ENCODE measurements around the gene FHDC1.

FHDC1 gene

GRCh38 chr4:152903658-152904057 is 32.5 kb upstream of the FHDC1 start:
- no peak for TF ChIP-seq CTCF (IDR thresholded peaks at IDR 0.05)
- Histone ChIP-seq H3K9me3 (ENCODE audit: control insufficient read depth, low read length) (no peaks in the 10 kb centered on the region), H3K4me1 (no peaks in the 10 kb centered on the region), H3K4me3 (ENCODE audit: low read depth, low read length) (no peak overlapping the region), H3K9ac (no peak overlapping the region), H2AFZ (no peak overlapping the region), H3K27ac (no peak overlapping the region), H3K27me3 (ENCODE audit: control insufficient read depth, insufficient read depth, low read length) (no peaks in the 10 kb centered on the region), H3K79me2 (no peaks in the 10 kb centered on the region), H3K4me2 (ENCODE audit: low read length) (no peak overlapping the region), H3K36me3 (ENCODE audit: control insufficient read depth, insufficient read depth, low read length) (no peaks in the 10 kb centered on the region)

GRCh38 chr4:152909901-152910300 is 26.2 kb upstream of the FHDC1 start:
- Histone ChIP-seq H3K9me3 (ENCODE audit: control insufficient read depth, low read length) (no peaks in the 10 kb centered on the region), H3K4me1 (no peaks in the 10 kb centered on the region), H3K36me3 (ENCODE audit: control insufficient read depth, insufficient read depth, low read length) (no peaks in the 10 kb centered on the region), H3K79me2 (no peaks in the 10 kb centered on the region), H3K27ac (no peak overlapping the region), H3K4me3 (ENCODE audit: low read depth, low read length) (no peak overlapping the region), H3K4me2 (ENCODE audit: low read length) (no peak overlapping the region), H3K9ac (no peak overlapping the region), H2AFZ (no peak overlapping the region), H3K27me3 (ENCODE audit: control insufficient read depth, insufficient read depth, low read length) (no peaks in the 10 kb centered on the region)
- no peak for TF ChIP-seq CTCF (IDR thresholded peaks at IDR 0.05)

DNA sequence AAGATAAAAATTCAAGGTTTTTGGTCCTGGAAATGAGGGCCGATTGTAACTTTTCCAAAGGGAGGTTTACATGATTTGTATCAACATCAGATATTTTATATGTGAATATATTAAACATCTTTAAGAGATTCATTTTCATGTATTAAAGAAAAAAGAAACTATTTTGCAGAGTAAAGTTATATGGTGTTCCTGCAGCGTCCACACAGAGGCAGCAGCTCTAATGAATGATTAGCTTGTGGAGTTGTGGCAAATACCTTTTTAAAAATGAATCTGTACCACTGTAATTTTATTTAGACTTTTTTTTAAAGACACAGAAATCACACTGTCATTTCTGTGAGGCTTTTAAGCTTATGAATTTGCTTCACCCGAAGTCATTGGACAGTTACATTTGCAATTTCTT is 25.6 kb upstream of the FHDC1 start:
- TF ChIP-seq CTCF (IDR thresholded peaks at IDR 0.05): peak; percentile 27
- Histone ChIP-seq H3K9ac (no peak overlapping the region), H2AFZ (no peak overlapping the region), H3K36me3 (ENCODE audit: control insufficient read depth, insufficient read depth, low read length) (no peaks in the 10 kb centered on the region), H3K79me2 (no peaks in the 10 kb centered on the region), H3K9me3 (ENCODE audit: control insufficient read depth, low read length) (no peaks in the 10 kb centered on the region), H3K27ac (no peak overlapping the region), H3K4me1 (no peaks in the 10 kb centered on the region), H3K27me3 (ENCODE audit: control insufficient read depth, insufficient read depth, low read length) (no peaks in the 10 kb centered on the region), H3K4me2 (ENCODE audit: low read length) (no peak overlapping the region), H3K4me3 (ENCODE audit: low read depth, low read length) (no peak overlapping the region)

DNA sequence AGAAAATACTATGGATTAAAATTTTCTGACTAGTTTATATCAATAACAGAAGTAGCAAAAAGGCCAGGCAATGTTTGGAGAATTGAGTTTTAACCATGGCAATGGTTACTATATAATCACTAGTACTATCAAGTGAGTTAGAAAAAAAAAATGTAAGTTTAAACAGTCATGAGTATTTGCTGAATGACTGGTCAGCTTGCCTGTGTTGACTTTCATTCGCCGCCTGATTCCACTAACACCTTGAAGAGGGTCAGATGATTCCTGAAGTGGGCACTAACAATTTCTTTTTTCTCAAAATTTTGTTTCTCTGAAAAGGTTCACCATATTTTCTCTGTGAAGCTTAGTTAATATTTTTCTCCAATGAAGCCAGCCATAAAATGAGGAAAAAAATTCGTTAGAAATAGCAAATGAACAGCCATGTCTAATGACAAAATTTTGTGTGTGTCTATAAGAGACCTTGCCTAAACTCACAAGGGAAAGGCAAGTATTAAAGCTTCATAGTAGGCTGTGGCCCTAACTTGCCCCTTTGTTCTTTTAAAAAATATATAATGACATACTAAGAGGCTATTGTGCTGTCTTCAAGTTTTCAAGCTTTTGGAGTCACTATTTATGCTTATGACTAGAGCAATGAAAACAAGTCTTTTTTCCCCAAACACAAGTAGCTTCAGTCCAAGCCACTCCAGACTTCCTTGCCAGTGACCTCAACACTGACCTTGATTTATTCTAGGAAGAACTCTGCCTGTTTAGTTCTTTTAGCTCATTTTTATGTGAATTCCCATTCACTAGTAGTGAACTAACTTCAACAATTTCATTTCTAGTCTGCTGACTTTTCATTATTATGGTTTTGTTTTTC is 18.4 kb upstream of the FHDC1 start:
- H3K27me3 ChIP-seq (ENCODE audit: control insufficient read depth, insufficient read depth, low read length): no peaks in the 10 kb centered on the region
- H3K4me2 ChIP-seq (ENCODE audit: low read length): no peak overlapping the region
- no peak overlapping the region for H3K27ac ChIP-seq
- H3K36me3 ChIP-seq (ENCODE audit: control insufficient read depth, insufficient read depth, low read length): no peaks in the 10 kb centered on the region
- no peaks in the 10 kb centered on the region for H3K79me2 ChIP-seq
- no peaks in the 10 kb centered on the region for H3K4me1 ChIP-seq
- TF ChIP-seq CTCF (IDR thresholded peaks at IDR 0.05): no peak
- no peak overlapping the region for H3K9ac ChIP-seq
- H3K4me3 ChIP-seq (ENCODE audit: low read depth, low read length): no peak overlapping the region
- H2AFZ ChIP-seq: no peak overlapping the region
- peaks cover 3% of the 10 kb centered on the region for H3K9me3 ChIP-seq (ENCODE audit: control insufficient read depth, low read length)

GRCh38 chr4:152919826-152920225 is 16.3 kb upstream of the FHDC1 start:
- Histone ChIP-seq H3K4me1 (no peaks in the 10 kb centered on the region), H3K4me2 (ENCODE audit: low read length) (no peak overlapping the region), H3K4me3 (ENCODE audit: low read depth, low read length) (no peak overlapping the region), H3K9me3 (ENCODE audit: control insufficient read depth, low read length) (peaks cover 3% of the 10 kb centered on the region), H3K27ac (no peak overlapping the region), H3K27me3 (ENCODE audit: control insufficient read depth, insufficient read depth, low read length) (no peaks in the 10 kb centered on the region), H3K9ac (no peak overlapping the region), H2AFZ (no peak overlapping the region), H3K36me3 (ENCODE audit: control insufficient read depth, insufficient read depth, low read length) (no peaks in the 10 kb centered on the region), H3K79me2 (no peaks in the 10 kb centered on the region)
- TF ChIP-seq CTCF (IDR thresholded peaks at IDR 0.05): no peak

All from parathyroid adenoma (tissue), 2 donors.